HG03565 (cell line): Measurements from ENCODE around the gene PRDM16.

ENCODE experiments used
- ATAC-seq: cut with Tn5 transposase; IDR thresholded peaks from one replicate; pipeline ENCODE4 v1.9.1; 2021; ENCODE audit warnings: mild to moderate bottlenecking, moderate library complexity; ENCODE audit not compliant: unreplicated experiment

PRDM16 gene

GRCh38 chr1:3032371-3033039 is 36.5 kb upstream of the PRDM16 start:
- ATAC-seq, result no peak

- ATAC-seq, result no peak
Measured at GRCh38 chr1:3033040-3033789, 35.8 kb upstream of the PRDM16 start.

GRCh38 chr1:3033790-3034090 is 35.3 kb upstream of the PRDM16 start:
- no peak for ATAC-seq

GRCh38 chr1:3034162-3034561 is 34.8 kb upstream of the PRDM16 start:
- no peak for ATAC-seq

- ATAC-seq, result no peak
Measured at GRCh38 chr1:3034728-3035562, 34.1 kb upstream of the PRDM16 start.

- ATAC-seq, result no peak
Measured at GRCh38 chr1:3035563-3036446, 33.2 kb upstream of the PRDM16 start.

- no peak for ATAC-seq
Measured at GRCh38 chr1:3036447-3037280, 32.3 kb upstream of the PRDM16 start.

- ATAC-seq, result no peak
Measured at GRCh38 chr1:3037281-3038040, 31.5 kb upstream of the PRDM16 start.

- ATAC-seq, result no peak
Measured at GRCh38 chr1:3038113-3038551, 30.9 kb upstream of the PRDM16 start.

- ATAC-seq, result no peak
Measured at GRCh38 chr1:3038571-3039181, 30.3 kb upstream of the PRDM16 start.

- no peak for ATAC-seq
Measured at GRCh38 chr1:3040004-3040403, 29.0 kb upstream of the PRDM16 start.

GRCh38 chr1:3042481-3042880 is 26.5 kb upstream of the PRDM16 start:
- ATAC-seq, result no peak

- ATAC-seq, result no peak
Measured at GRCh38 chr1:3049164-3049563, 19.8 kb upstream of the PRDM16 start.

GRCh38 chr1:3049905-3050304 is 19.1 kb upstream of the PRDM16 start:
- ATAC-seq, result no peak

GRCh38 chr1:3050603-3051002 is 18.4 kb upstream of the PRDM16 start:
- ATAC-seq, result no peak

- ATAC-seq, result no peak
Measured at GRCh38 chr1:3051270-3052268, 17.4 kb upstream of the PRDM16 start.

- no peak for ATAC-seq
Measured at GRCh38 chr1:3052501-3052900, 16.5 kb upstream of the PRDM16 start.
